OCI-LY1 (cell line): ENCODE measurements around the gene RERE.

Source experiments
- H2AFZ ChIP-seq: fragments of 200-600 bp; sonication (generic), shearing (Covaris generic); 2 replicates; pipeline ENCODE4 v1.6.0; 2014; ENCODE audit warnings: antibody characterized with exemption, mild to moderate bottlenecking, low read length
- H3F3A ChIP-seq: fragments of 200-600 bp; sonication (generic), shearing (Covaris generic); 2 replicates; pipeline ENCODE4 v1.6.0; 2014; ENCODE audit warnings: mild to moderate bottlenecking, antibody characterized with exemption, low read length, moderate library complexity; ENCODE audit not compliant: insufficient read depth
- H3K27ac ChIP-seq: fragments of 200-600 bp; sonication (generic); 2 replicates; pipeline ENCODE4 v1.5.1; 2014; ENCODE audit warnings: low read length, mixed run types, mild to moderate bottlenecking, low read depth; ENCODE audit not compliant: poor library complexity, severe bottlenecking
- H3K27me3 ChIP-seq: fragments of 200-600 bp; sonication (generic); 2 replicates; pipeline ENCODE4 v1.6.0; 2014; ENCODE audit warnings: antibody characterized with exemption, mild to moderate bottlenecking, low read length, moderate library complexity; ENCODE audit not compliant: insufficient read depth
- H3K36me3 ChIP-seq: fragments of 200-600 bp; sonication (generic); 2 replicates; pipeline ENCODE4 v1.6.1; 2014; ENCODE audit warnings: mild to moderate bottlenecking, antibody characterized with exemption, low read length, moderate library complexity, mixed read lengths; ENCODE audit not compliant: insufficient read depth
- H3K4me1 ChIP-seq: fragments of 200-600 bp; sonication (generic); 2 replicates; pipeline ENCODE4 v1.5.1; 2014; ENCODE audit warnings: mild to moderate bottlenecking, low read length, moderate library complexity; ENCODE audit not compliant: insufficient read depth, severe bottlenecking
- H3K4me2 ChIP-seq: fragments of 200-600 bp; sonication (generic), shearing (Covaris generic); 2 replicates; pipeline ENCODE4 v1.6.1; 2014; ENCODE audit warnings: low read length
- H3K4me3 ChIP-seq: fragments of 200-600 bp; sonication (generic); 2 replicates; pipeline ENCODE4 v1.5.1; 2014; ENCODE audit warnings: low read length, low read depth, mild to moderate bottlenecking, mixed read lengths; ENCODE audit not compliant: poor library complexity, severe bottlenecking
- H3K79me2 ChIP-seq: fragments of 200-600 bp; shearing (Covaris generic); 2 replicates; pipeline ENCODE4 v1.6.1; 2016; ENCODE audit warnings: mixed run types, low read length, mixed read lengths; ENCODE audit not compliant: insufficient read depth
- H3K9ac ChIP-seq: fragments of 200-600 bp; sonication (generic), shearing (Covaris generic); 2 replicates; pipeline ENCODE4 v1.6.1; 2014; ENCODE audit warnings: mild to moderate bottlenecking, low read length, mixed read lengths
- H3K9me2 ChIP-seq: fragments of 200-600 bp; sonication (generic), shearing (Covaris generic); 2 replicates; pipeline ENCODE4 v1.6.1; 2014; ENCODE audit warnings: low read depth, mild to moderate bottlenecking, low read length, mixed read lengths
- H3K9me3 ChIP-seq: fragments of 200-600 bp; shearing (Covaris generic); 2 replicates; pipeline ENCODE4 v1.6.1; 2014; ENCODE audit warnings: low read length, mixed read lengths
- H4K20me1 ChIP-seq: fragments of 200-600 bp; sonication (generic), shearing (Covaris generic); 2 replicates; pipeline ENCODE4 v1.6.0; 2016; ENCODE audit warnings: mild to moderate bottlenecking, low read length; ENCODE audit not compliant: insufficient read depth
- CTCF ChIP-seq: fragments of 200-600 bp; sonication (generic), shearing (Covaris generic); IDR thresholded peaks from 2 replicates; pipeline ENCODE4 v1.5.1; 2017; ENCODE audit warnings: mild to moderate bottlenecking, antibody characterized with exemption, low read length, moderate library complexity, mixed read lengths
- EZH2 ChIP-seq: fragments of 200-600 bp; sonication (generic), shearing (Covaris generic); IDR thresholded peaks from 2 replicates; pipeline ENCODE4 v1.8.0; 2017; ENCODE audit warnings: borderline replicate concordance, mixed run types, mild to moderate bottlenecking, antibody characterized with exemption, low read length, moderate library complexity, mixed read lengths

Gene RERE

GRCh38 chr1:8358241-8358896 lies 459.1 kb downstream of the RERE start:
- no peaks in the 10 kb centered on the region for H3K9me3 ChIP-seq
- no peak overlapping the region for H3K9ac ChIP-seq
- TF ChIP-seq CTCF, result no peak
- TF ChIP-seq EZH2, result no peak
- H3K4me2 ChIP-seq, result no peak overlapping the region
- no peaks in the 10 kb centered on the region for H4K20me1 ChIP-seq
- H3K4me1 ChIP-seq, result no peaks in the 10 kb centered on the region
- H3K27ac ChIP-seq, result no peak overlapping the region
- no peaks in the 10 kb centered on the region for H3K27me3 ChIP-seq
- H3K9me2 ChIP-seq, result no peaks in the 10 kb centered on the region
- H3F3A ChIP-seq, result peaks cover under 1% of the 10 kb centered on the region; the same call in 1 of the 2 replicates
- H3K79me2 ChIP-seq, result no peaks in the 10 kb centered on the region
- H3K36me3 ChIP-seq, result peaks cover 95% of the 10 kb centered on the region
- H2AFZ ChIP-seq, result no peak overlapping the region
- H3K4me3 ChIP-seq, result no peak overlapping the region

- Histone ChIP-seq H3K9me3 (no peaks in the 10 kb centered on the region), H3K9me2 (no peaks in the 10 kb centered on the region), H3K4me2 (no peak overlapping the region), H3K36me3 (peaks cover 95% of the 10 kb centered on the region), H3K27me3 (no peaks in the 10 kb centered on the region), H3K79me2 (no peaks in the 10 kb centered on the region), H3F3A (peaks cover 8% of the 10 kb centered on the region; the same call in 1 of the 2 replicates), H4K20me1 (no peaks in the 10 kb centered on the region), H3K9ac (no peak overlapping the region), H3K4me1 (no peaks in the 10 kb centered on the region), H3K27ac (no peak overlapping the region), H3K4me3 (no peak overlapping the region), H2AFZ (no peak overlapping the region)
- no peak for TF ChIP-seq CTCF
- no peak for TF ChIP-seq EZH2
These were observed 459.9 kb downstream of the RERE start for GRCh38 chr1:8357329-8358101.

- Histone ChIP-seq H4K20me1 (no peaks in the 10 kb centered on the region), H2AFZ (no peak overlapping the region), H3K9me3 (no peaks in the 10 kb centered on the region), H3K36me3 (peaks cover 91% of the 10 kb centered on the region), H3K9me2 (no peaks in the 10 kb centered on the region), H3K27ac (no peak overlapping the region), H3F3A (peaks cover 8% of the 10 kb centered on the region; the same call in 1 of the 2 replicates), H3K9ac (no peak overlapping the region), H3K4me1 (no peaks in the 10 kb centered on the region), H3K4me3 (no peak overlapping the region), H3K79me2 (no peaks in the 10 kb centered on the region), H3K27me3 (no peaks in the 10 kb centered on the region), H3K4me2 (no peak overlapping the region)
- no peak for TF ChIP-seq CTCF
- TF ChIP-seq EZH2, result no peak
These were observed 460.9 kb downstream of the RERE start for GRCh38 chr1:8356256-8357209.
